ENCODE results near the gene SERPINB5.

SERPINB5 gene, protein sequence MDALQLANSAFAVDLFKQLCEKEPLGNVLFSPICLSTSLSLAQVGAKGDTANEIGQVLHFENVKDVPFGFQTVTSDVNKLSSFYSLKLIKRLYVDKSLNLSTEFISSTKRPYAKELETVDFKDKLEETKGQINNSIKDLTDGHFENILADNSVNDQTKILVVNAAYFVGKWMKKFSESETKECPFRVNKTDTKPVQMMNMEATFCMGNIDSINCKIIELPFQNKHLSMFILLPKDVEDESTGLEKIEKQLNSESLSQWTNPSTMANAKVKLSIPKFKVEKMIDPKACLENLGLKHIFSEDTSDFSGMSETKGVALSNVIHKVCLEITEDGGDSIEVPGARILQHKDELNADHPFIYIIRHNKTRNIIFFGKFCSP

DNA sequence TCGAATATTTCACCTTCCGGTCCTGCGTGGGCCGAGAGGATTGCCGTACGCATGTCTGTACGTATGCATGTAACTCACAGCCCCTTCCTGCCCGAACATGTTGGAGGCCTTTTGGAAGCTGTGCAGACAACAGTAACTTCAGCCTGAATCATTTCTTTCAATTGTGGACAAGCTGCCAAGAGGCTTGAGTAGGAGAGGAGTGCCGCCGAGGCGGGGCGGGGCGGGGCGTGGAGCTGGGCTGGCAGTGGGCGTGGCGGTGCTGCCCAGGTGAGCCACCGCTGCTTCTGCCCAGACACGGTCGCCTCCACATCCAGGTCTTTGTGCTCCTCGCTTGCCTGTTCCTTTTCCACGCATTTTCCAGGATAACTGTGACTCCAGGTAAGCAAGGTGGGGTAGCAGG lies at the start of gene SERPINB5:
Gene SERPINB5 (plus strand): TSS at position 291 of the 400 bp plus-strand sequence. CDS start 7,471 bp downstream, outside the sequence.
- TF ChIP-seq Cebpa-rat (IDR thresholded peaks at IDR 0.05): no peak
- no peak within 1 kb of the TSS for H3K9ac ChIP-seq
- H3K4me2 ChIP-seq: no peak within 1 kb of the TSS
- H3K4me3 ChIP-seq: no peak within 1 kb of the TSS
- no peak within 1 kb of the TSS for H3K27ac ChIP-seq
- H3K4me1 ChIP-seq: no peaks in the 10 kb centered on the region
- no peaks in the 10 kb centered on the region for H4K20me1 ChIP-seq
- H3K27me3 ChIP-seq: no peaks in the 10 kb centered on the region
- H3K9me3 ChIP-seq: no peaks in the 10 kb centered on the region
- H3K36me3 ChIP-seq: no peaks in the 10 kb centered on the region

DNA sequence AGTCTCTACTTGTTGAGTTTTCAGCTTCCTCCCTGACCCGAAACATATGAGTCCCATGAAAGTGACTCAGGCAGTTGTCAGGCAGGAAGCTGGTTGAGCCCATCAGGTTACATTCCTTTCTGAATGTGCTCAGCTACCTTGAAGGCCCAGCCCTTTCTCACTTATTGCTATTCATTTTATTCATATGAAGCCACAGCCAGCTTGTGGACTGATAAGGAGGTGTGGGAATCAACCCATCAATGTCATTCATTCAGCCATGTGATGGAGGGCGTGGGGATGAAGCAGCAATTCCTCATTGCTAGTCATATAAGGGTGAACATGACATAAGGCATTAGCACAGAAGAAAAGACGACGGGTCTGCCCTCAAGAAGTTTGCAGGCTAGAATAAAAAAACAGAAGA lies 49.2 kb upstream of the SERPINB5 start:
- Histone ChIP-seq H3K27me3 (no peaks in the 10 kb centered on the region), H3K9me3 (no peaks in the 10 kb centered on the region), H3K4me3 (no peak overlapping the region), H3K36me3 (no peaks in the 10 kb centered on the region), H3K4me1 (0 out of 2 replicates have a peak, but pooled peaks cover 7% of the 10 kb centered on the region), H4K20me1 (no peaks in the 10 kb centered on the region), H3K9ac (no peak overlapping the region), H3K27ac (no peak overlapping the region), H3K4me2 (no peak overlapping the region)
- no peak for TF ChIP-seq Cebpa-rat (IDR thresholded peaks at IDR 0.05)

DNA sequence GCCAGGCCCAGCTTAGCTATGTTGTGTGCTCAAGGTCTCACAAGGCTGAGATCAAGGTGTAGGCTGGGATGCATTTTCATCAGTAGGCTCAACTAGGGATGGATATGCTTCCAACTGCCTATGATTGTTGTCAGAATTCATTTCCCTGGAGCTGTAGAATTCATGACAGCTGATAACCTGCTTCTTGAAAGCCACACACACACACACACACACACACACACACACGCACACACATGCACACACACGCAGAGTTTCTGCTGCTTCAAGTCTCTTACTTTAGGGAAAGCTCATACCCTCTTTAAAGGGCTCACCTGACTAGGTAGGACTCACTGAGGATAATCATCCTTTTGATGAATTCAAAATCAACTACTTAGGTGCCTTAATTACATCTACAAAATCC lies 46.2 kb upstream of the SERPINB5 start:
- H3K9ac ChIP-seq: no peak overlapping the region
- H3K4me1 ChIP-seq: no peaks in the 10 kb centered on the region
- no peak overlapping the region for H3K27ac ChIP-seq
- no peaks in the 10 kb centered on the region for H3K36me3 ChIP-seq
- no peaks in the 10 kb centered on the region for H3K9me3 ChIP-seq
- H3K4me3 ChIP-seq: no peak overlapping the region
- H3K27me3 ChIP-seq: no peaks in the 10 kb centered on the region
- H3K4me2 ChIP-seq: no peak overlapping the region
- TF ChIP-seq Cebpa-rat (IDR thresholded peaks at IDR 0.05): no peak
- no peaks in the 10 kb centered on the region for H4K20me1 ChIP-seq

DNA sequence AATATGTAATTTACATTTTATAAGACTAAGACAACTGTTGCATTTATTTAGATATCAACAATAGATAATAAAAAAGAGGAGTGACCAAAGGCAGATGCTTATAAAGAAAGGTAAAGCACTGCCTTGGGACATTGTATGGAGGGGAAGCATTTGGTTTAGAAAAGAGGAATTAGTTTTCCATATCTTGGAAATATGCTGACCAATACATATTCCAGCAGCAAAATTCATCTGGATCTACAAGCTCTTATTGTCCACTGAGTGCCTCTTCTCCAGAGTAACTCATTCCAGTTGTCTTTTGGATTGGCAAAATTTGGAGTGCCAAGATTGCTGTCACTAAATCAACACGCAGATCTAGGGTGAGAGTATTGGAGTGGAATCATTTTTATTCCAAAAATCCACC lies 45.6 kb upstream of the SERPINB5 start:
- H3K4me1 ChIP-seq: no peaks in the 10 kb centered on the region
- H3K27me3 ChIP-seq: no peaks in the 10 kb centered on the region
- no peak overlapping the region for H3K4me3 ChIP-seq
- no peak overlapping the region for H3K4me2 ChIP-seq
- H3K36me3 ChIP-seq: no peaks in the 10 kb centered on the region
- H3K27ac ChIP-seq: no peak overlapping the region
- no peaks in the 10 kb centered on the region for H4K20me1 ChIP-seq
- no peaks in the 10 kb centered on the region for H3K9me3 ChIP-seq
- H3K9ac ChIP-seq: no peak overlapping the region
- TF ChIP-seq Cebpa-rat (IDR thresholded peaks at IDR 0.05): no peak

DNA sequence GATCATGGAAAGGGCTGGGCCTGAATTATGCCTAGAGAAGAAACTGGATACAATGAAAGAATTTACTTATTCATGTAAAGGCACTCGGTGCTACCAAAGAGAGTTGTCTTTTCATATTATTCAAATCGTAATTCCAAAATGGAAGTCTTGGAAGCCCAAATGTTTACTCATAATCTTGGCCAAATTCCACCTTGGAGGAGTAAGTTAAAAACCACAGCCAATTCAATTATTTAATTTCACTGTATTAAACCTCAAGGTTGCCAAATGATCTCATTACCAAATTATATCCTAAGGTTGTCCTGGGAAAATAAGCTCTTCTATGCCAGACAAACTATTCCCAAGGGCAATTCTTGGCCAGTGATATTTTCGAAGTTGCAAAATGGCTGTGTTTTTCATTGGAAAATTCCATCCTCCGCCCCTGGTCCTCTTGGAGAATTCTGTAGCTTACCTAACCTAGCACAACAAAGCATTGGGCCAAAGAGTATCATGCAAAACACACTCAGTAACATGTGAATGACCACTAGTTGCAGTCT lies 43.4 kb upstream of the SERPINB5 start:
- TF ChIP-seq Cebpa-rat (IDR thresholded peaks at IDR 0.05): no peak
- Histone ChIP-seq H3K4me3 (no peak overlapping the region), H4K20me1 (no peaks in the 10 kb centered on the region), H3K9me3 (no peaks in the 10 kb centered on the region), H3K36me3 (no peaks in the 10 kb centered on the region), H3K27me3 (no peaks in the 10 kb centered on the region), H3K4me2 (no peak overlapping the region), H3K27ac (no peak overlapping the region), H3K9ac (no peak overlapping the region), H3K4me1 (no peaks in the 10 kb centered on the region)

DNA sequence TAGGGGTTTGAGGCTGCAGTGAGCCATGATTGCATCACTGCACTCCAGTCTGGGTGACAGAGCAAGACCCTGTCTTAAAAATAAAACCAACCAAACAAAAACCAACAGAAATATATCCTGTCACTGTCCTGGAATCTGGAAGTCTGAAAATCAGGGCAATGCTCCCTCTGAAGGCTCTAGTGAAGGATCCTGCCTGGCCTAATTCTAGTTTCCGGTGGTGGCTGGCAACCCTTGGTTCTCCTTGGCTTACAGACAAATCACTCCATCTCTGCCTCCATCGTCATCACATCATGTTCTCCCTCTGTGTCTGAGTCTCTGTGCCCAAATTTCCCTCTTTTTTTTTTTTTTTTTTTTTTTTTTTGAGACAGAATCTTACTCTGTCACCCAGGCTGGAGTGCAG lies 38.6 kb upstream of the SERPINB5 start:
- TF ChIP-seq Cebpa-rat (IDR thresholded peaks at IDR 0.05): no peak; the same call in 1 of the 2 replicates
- no peaks in the 10 kb centered on the region for H3K4me1 ChIP-seq
- H3K9me3 ChIP-seq: no peaks in the 10 kb centered on the region
- H3K9ac ChIP-seq: 0 out of 2 replicates have a peak overlapping the region, but pooled peaks have one; percentile 12
- no peak overlapping the region for H3K4me3 ChIP-seq
- no peak overlapping the region for H3K27ac ChIP-seq
- no peaks in the 10 kb centered on the region for H3K27me3 ChIP-seq
- no peak overlapping the region for H3K4me2 ChIP-seq
- no peaks in the 10 kb centered on the region for H4K20me1 ChIP-seq
- no peaks in the 10 kb centered on the region for H3K36me3 ChIP-seq

DNA sequence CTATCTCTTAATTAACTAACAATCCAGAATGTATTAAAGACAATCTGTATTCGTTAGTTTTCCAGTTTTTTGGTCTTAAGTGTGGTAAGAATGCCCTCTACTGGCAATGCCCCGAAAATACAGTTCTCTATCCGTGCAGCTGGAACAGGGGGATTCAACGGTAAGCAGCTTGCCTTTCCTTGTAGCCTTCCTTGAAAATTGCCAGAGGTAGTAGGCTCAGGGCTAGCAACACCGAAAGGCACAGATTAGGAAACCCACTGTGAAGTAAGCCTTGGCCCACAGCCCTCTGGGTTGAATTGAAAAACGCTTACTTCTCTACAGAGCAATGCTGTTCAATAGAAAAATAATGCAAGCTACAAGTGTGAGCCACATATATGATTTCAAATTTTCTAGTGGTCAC lies 37.4 kb upstream of the SERPINB5 start:
- H3K4me2 ChIP-seq: no peak overlapping the region
- peaks cover 3% of the 10 kb centered on the region for H3K4me1 ChIP-seq
- H3K27ac ChIP-seq: no peak overlapping the region
- H3K36me3 ChIP-seq: no peaks in the 10 kb centered on the region
- no peak overlapping the region for H3K4me3 ChIP-seq
- no peaks in the 10 kb centered on the region for H4K20me1 ChIP-seq
- H3K27me3 ChIP-seq: no peaks in the 10 kb centered on the region
- no peaks in the 10 kb centered on the region for H3K9me3 ChIP-seq
- no peak for TF ChIP-seq Cebpa-rat (IDR thresholded peaks at IDR 0.05)
- H3K9ac ChIP-seq: no peak overlapping the region

DNA sequence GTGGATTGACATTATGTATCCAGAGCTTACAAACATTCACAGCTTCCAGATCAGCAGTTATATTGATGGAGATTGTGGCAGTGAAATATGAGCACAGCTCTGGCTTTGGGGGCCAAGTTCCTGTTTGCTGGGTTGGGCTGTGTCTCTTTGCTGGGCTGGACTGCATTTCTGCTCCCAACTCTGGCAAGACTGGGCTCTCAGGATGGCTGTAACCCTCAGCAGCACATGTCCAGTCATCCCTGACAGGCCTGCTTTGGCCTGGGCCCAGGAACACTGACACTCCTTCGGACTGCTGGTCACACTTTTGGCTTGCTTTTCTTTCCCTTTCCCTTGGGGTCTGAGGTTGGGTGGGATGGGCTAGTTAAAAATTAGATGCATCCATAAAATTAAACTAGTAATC lies 36.5 kb upstream of the SERPINB5 start:
- TF ChIP-seq Cebpa-rat (IDR thresholded peaks at IDR 0.05): no peak
- H3K36me3 ChIP-seq: no peaks in the 10 kb centered on the region
- H3K4me3 ChIP-seq: no peak overlapping the region
- H3K9me3 ChIP-seq: no peaks in the 10 kb centered on the region
- H3K27me3 ChIP-seq: no peaks in the 10 kb centered on the region
- peaks cover 11% of the 10 kb centered on the region for H3K4me1 ChIP-seq
- H3K4me2 ChIP-seq: no peak overlapping the region
- no peaks in the 10 kb centered on the region for H4K20me1 ChIP-seq
- H3K27ac ChIP-seq: no peak overlapping the region
- H3K9ac ChIP-seq: no peak overlapping the region

DNA sequence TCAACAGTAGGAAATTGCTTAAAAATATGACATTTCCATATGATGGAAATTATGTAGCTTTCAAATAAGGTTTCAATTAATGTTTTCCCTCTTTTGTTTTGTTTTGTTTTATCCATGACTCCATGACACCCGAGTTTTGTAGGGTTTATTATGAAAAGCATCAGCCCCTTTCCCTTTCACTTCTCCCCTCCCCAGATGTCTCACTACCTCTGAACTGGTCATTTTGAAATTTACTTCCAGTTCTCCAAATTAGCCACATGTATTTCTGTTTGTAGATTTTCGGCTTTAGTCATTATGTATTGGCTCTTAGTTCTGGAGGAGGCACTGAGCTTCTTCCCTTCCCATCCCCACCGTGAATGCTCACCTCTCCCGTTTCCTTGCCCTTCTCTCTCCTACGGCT lies 35.9 kb upstream of the SERPINB5 start:
- Histone ChIP-seq H3K36me3 (no peaks in the 10 kb centered on the region), H3K9me3 (no peaks in the 10 kb centered on the region), H4K20me1 (no peaks in the 10 kb centered on the region), H3K4me3 (no peak overlapping the region), H3K4me2 (no peak overlapping the region), H3K4me1 (peaks cover 12% of the 10 kb centered on the region), H3K9ac (no peak overlapping the region), H3K27ac (no peak overlapping the region), H3K27me3 (no peaks in the 10 kb centered on the region)
- no peak for TF ChIP-seq Cebpa-rat (IDR thresholded peaks at IDR 0.05)

DNA sequence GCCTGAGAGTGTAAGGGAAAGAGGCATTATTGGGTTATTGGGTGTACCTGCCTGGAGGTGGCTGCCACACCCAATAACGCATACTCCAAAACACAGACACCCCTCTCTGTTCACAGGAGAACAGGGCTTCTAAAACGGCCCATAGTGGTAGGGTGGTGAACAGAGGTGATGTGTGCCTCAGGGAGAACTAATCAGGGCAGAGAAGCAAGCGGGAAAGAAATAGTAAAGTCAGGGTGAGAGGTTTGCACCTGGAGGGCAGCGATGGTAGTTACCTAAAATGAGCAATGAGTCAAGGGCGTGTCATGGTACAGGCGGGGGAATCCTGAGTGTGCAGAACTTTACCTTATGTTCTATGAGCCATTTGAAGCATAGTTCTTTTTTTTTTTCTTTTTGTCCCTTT lies 32.9 kb upstream of the SERPINB5 start:
- Histone ChIP-seq H3K4me3 (no peak overlapping the region), H3K36me3 (no peaks in the 10 kb centered on the region), H3K4me2 (no peak overlapping the region), H3K9me3 (no peaks in the 10 kb centered on the region), H3K27me3 (no peaks in the 10 kb centered on the region), H3K27ac (no peak overlapping the region), H3K9ac (no peak overlapping the region), H3K4me1 (peaks cover 12% of the 10 kb centered on the region), H4K20me1 (no peaks in the 10 kb centered on the region)
- no peak for TF ChIP-seq Cebpa-rat (IDR thresholded peaks at IDR 0.05)
